ENCODE measurements around the gene CORO2A.

DNA sequence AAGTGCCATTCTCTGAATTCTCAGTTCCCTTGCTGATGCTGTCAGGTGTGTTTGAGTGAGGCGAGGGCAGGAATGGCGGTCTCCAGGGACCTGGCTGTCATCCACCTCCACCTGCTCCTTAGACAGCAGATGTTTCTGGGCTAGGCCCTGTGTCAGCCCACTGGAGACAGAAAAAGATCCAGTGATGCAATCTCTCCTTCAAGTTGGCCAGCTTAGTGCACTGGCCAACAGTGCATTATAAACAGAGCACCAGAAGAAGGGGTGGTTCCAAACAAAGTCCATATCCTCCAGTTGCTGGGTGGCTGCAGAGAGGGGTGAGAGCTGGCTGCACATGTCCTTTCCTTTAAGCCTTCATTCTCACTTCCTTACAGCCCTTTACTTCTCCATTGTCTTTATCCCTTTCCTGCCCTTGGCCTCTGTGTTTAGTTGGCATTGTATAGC lies 109.4 kb downstream of the CORO2A start:
- TF ChIP-seq, protein P1, sequence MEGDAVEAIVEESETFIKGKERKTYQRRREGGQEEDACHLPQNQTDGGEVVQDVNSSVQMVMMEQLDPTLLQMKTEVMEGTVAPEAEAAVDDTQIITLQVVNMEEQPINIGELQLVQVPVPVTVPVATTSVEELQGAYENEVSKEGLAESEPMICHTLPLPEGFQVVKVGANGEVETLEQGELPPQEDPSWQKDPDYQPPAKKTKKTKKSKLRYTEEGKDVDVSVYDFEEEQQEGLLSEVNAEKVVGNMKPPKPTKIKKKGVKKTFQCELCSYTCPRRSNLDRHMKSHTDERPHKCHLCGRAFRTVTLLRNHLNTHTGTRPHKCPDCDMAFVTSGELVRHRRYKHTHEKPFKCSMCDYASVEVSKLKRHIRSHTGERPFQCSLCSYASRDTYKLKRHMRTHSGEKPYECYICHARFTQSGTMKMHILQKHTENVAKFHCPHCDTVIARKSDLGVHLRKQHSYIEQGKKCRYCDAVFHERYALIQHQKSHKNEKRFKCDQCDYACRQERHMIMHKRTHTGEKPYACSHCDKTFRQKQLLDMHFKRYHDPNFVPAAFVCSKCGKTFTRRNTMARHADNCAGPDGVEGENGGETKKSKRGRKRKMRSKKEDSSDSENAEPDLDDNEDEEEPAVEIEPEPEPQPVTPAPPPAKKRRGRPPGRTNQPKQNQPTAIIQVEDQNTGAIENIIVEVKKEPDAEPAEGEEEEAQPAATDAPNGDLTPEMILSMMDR (IDR thresholded peaks at IDR 0.05): no peak
- no peak for TF ChIP-seq POLR2A (IDR thresholded peaks at IDR 0.05)

Measured in heart left ventricle (tissue), 13 donors.